HG03342 (cell line): ENCODE data around the gene SOD2.
"Not testable (repeated sequence)": the region's sequence is repeated elsewhere in the genome, so short reads cannot be mapped to it uniquely, and the experiment has no call there.

Source experiments
- ATAC-seq: cut with Tn5 transposase; IDR thresholded peaks from one replicate; pipeline ENCODE4 v1.9.1; 2021; ENCODE audit warnings: mild to moderate bottlenecking, moderate library complexity; ENCODE audit not compliant: unreplicated experiment

SOD2 gene

GRCh38 chr6:159716247-159717096, 23.4 kb upstream of the SOD2 start:
- no peak for ATAC-seq

GRCh38 chr6:159715605-159716004, 22.6 kb upstream of the SOD2 start:
- ATAC-seq = no peak

- ATAC-seq = no peak
Observed at GRCh38 chr6:159715166-159715565, 22.1 kb upstream of the SOD2 start.

GRCh38 chr6:159714404-159714803, 21.4 kb upstream of the SOD2 start:
- no peak for ATAC-seq

- no peak for ATAC-seq
Observed at GRCh38 chr6:159713984-159714383, 20.9 kb upstream of the SOD2 start.

GRCh38 chr6:159712389-159712788, 19.3 kb upstream of the SOD2 start:
- not testable (repeated sequence) for ATAC-seq

- ATAC-seq = not testable (repeated sequence)
Observed at GRCh38 chr6:159710603-159711002, 17.6 kb upstream of the SOD2 start.

GRCh38 chr6:159701413-159701999, 8.5 kb upstream of the SOD2 start:
- ATAC-seq = no peak

- no peak for ATAC-seq
Observed at GRCh38 chr6:159700970-159701369, 7.9 kb upstream of the SOD2 start.

- no peak for ATAC-seq
Observed at GRCh38 chr6:159695984-159696383, 2.9 kb upstream of the SOD2 start.

GRCh38 chr6:159693894-159694545, 979 bp upstream of the SOD2 start:
- ATAC-seq = no peak

- peak; percentile 36 for ATAC-seq
Observed at GRCh38 chr6:159692303-159693127, 526 bp downstream of the SOD2 start.

GRCh38 chr6:159691963-159692287, 1.1 kb downstream of the SOD2 start:
- ATAC-seq = no peak

- no peak for ATAC-seq
Observed at GRCh38 chr6:159691133-159691962, 1.7 kb downstream of the SOD2 start.

GRCh38 chr6:159690135-159690534, 2.9 kb downstream of the SOD2 start:
- ATAC-seq = not testable (repeated sequence)

- ATAC-seq = no peak
Observed at GRCh38 chr6:159689001-159689400, 4.0 kb downstream of the SOD2 start.

GRCh38 chr6:159688266-159688905, 4.7 kb downstream of the SOD2 start:
- ATAC-seq = no peak

GRCh38 chr6:159687341-159687740, 5.7 kb downstream of the SOD2 start:
- no peak for ATAC-seq

GRCh38 chr6:159686703-159687102, 6.3 kb downstream of the SOD2 start:
- ATAC-seq = no peak

GRCh38 chr6:159686040-159686439, 7.0 kb downstream of the SOD2 start:
- ATAC-seq = no peak
